Measurements from ENCODE around the gene ULK3. TPM values are rescaled to one million over a fixed set of nuclear protein-coding genes. Genes with fewer than 3 reads are reported as not detected.

ULK3 gene
- polyA plus RNA-seq, 4 donors = 29.3 to 35.1 (median 30.0) TPM

GRCh38 chr15:74801311-74801997 is 41.5 kb downstream of the ULK3 start:
- DNase-seq (ENCODE audit: low read depth in 4 of 4, low spot score in 3 of 4) = no peak

- DNase-seq (ENCODE audit: low read depth in 4 of 4, low spot score in 3 of 4) = no peak
Observed at GRCh38 chr15:74800559-74801094, 42.3 kb downstream of the ULK3 start.

- no peak for DNase-seq (ENCODE audit: low read depth in 4 of 4, low spot score in 3 of 4)
Observed at GRCh38 chr15:74799856-74800558, 42.9 kb downstream of the ULK3 start.

- no peak for DNase-seq (ENCODE audit: low read depth in 4 of 4, low spot score in 3 of 4)
Observed at GRCh38 chr15:74799255-74799855, 43.6 kb downstream of the ULK3 start.

GRCh38 chr15:74798388-74799254 is 44.3 kb downstream of the ULK3 start:
- no peak for DNase-seq (ENCODE audit: low read depth in 4 of 4, low spot score in 3 of 4)

- DNase-seq (ENCODE audit: low read depth in 4 of 4, low spot score in 3 of 4) = no peak
Observed at GRCh38 chr15:74795966-74796625, 46.9 kb downstream of the ULK3 start.

GRCh38 chr15:74794970-74795349 is 48.0 kb downstream of the ULK3 start:
- DNase-seq (ENCODE audit: low read depth in 4 of 4, low spot score in 3 of 4) = no peak

- DNase-seq (ENCODE audit: low read depth in 4 of 4, low spot score in 3 of 4) = no peak
Observed at GRCh38 chr15:74794248-74794969, 48.5 kb downstream of the ULK3 start.

- DNase-seq (ENCODE audit: low read depth in 4 of 4, low spot score in 3 of 4) = no peak
Observed at GRCh38 chr15:74793135-74794028, 49.6 kb downstream of the ULK3 start.

- DNase-seq (ENCODE audit: low read depth in 4 of 4, low spot score in 3 of 4) = no peak
Observed at GRCh38 chr15:74792227-74793016, 50.5 kb downstream of the ULK3 start.

- DNase-seq (ENCODE audit: low read depth in 4 of 4, low spot score in 3 of 4) = no peak
Observed at GRCh38 chr15:74791667-74792066, 51.3 kb downstream of the ULK3 start.

GRCh38 chr15:74791007-74791406 is 51.9 kb downstream of the ULK3 start:
- no peak for DNase-seq (ENCODE audit: low read depth in 4 of 4, low spot score in 3 of 4)

GRCh38 chr15:74790080-74790916 is 52.7 kb downstream of the ULK3 start:
- no peak for DNase-seq (ENCODE audit: low read depth in 4 of 4, low spot score in 3 of 4)

GRCh38 chr15:74789741-74790079 is 53.2 kb downstream of the ULK3 start:
- DNase-seq (ENCODE audit: low read depth in 4 of 4, low spot score in 3 of 4) = no peak

GRCh38 chr15:74789171-74789631 is 53.8 kb downstream of the ULK3 start:
- no peak for DNase-seq (ENCODE audit: low read depth in 4 of 4, low spot score in 3 of 4)

GRCh38 chr15:74788683-74789151 is 54.2 kb downstream of the ULK3 start:
- no peak for DNase-seq (ENCODE audit: low read depth in 4 of 4, low spot score in 3 of 4)

Data from left renal pelvis (tissue), 4 donors.